ENCODE data around the gene FGF14.

Gene FGF14

DNA sequence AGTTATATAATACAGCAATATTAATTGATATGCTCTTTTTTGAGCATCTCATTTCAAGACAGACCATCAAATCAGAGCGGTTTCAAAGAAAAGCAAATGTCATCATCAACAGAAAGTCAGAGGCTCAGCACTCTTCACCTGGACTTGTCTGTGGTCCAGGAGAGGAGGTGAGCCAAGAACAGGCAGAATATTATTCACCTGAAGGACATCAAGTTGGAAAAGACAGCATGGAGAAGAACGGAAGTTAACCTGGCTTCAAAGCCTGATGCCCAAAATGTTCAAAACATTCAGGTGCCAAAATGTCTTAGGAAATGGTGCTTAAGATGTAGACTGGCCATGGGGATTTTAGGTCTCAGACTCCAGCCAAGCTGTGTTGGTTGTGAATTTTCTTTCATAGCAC lies 40.7 kb downstream of the FGF14 start:
- no peak for DNase-seq

DNA sequence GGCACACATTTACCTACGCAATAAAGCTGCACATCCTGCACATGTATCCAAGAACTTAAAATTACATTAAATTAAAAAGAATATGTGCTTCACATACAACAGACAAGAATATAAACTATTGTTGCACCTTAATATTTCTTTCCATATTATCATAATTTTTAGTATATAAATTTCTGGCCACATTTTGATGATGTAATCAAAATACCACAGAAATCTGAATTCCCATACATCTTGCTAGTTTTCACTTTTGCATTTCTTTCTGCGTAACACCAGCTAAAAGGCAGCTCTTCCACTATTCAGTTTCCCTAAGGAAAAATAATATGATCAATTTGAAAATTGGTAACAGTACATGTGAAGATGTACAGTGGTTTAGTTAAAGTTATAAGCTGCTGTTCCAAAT lies 42.6 kb downstream of the FGF14 start:
- no peak for DNase-seq

DNA sequence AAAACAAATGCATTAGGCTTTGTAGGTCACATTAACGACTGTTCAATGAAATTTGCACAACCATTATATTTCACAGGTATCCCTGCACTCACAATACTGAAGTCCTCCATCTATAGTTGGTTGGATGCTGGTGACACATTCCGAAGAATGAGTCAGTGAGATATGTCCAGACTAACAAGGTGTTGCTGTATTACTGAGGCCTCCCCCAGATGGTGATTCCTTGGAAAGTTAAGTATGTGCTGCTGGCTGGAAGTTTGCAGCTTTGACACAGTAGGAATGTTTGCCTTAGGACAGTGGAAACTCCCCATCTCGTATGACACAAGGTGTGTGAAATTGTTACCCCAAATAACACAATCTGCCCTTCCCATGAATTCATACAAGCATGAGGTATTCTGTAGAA lies 46.6 kb downstream of the FGF14 start:
- DNase-seq = no peak

DNA sequence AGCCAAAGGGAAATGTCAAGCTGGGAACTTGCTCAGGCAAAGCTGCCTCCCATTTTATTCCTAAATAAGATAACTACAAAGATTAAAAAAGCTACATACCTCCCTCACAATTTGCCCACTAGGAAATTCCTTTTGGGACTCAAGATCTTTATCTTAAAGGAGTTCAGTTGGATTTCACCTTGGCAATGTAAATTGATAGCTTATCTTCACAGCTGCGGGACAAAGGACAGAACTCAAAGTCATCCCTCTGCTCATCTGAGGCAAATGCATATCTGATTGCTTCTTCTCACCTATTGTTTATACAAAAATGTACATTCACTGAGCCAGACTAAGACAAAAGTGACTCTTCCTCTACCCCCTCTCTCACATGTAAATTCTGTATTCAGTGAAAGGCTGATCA lies 47.8 kb downstream of the FGF14 start:
- DNase-seq = no peak

DNA sequence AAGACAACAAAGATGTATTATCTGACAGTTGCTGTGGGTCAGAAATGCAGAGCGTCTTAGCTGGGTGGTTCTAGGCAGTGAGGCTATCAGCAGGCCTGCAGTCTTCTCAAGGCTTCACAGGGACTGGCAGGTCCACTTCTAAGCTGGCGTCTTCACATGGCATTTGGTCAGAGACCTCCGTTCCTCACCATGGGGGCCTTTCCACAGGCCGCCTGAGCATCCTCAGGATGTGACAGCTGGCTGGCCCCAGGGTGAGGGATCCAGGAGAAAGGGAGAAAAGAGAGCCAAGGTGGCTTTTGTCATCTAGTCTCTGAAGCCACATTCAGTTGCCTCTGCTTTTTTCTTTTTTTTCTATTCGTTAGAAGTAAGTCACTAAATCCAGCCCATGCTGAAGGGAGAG lies 50.3 kb downstream of the FGF14 start:
- DNase-seq = no peak

DNA sequence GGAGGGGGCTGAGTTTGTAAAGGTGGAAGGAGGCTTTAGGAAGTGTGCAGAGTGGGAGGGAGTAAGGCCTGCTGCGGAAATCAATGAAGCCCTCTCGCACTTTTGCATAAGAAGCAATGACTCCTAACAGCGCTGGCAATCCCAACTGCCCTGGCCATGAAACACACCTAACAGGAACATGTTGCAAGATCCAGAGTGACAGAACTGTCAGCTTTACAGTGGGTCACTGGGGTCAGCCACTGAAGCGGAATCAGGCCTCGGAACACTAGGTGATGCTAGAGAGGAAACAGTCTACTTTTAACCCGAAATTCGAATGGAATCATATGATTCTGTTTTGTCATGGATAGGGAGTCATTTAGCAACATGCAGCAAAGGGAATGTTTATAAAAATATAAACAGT lies 54.4 kb downstream of the FGF14 start:
- no peak for DNase-seq

DNA sequence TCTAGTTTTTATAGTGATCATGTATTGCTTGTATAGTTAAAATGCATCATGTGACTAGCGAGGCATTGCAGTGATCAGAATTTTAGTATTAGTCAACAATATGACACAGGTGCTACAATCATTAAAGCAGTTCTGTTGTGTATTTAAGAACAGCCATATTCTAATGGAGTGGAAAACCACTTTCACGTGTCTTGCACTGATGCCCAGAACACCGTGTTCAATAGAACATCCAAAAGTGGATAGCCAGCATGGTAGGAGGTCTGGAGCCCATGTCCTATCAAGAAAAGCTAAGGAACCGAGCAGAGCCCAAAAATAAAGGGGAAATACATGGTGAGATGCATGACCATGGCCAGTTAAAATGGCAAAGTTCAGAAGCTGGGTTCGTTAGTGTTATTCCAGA lies 55.1 kb downstream of the FGF14 start:
- DNase-seq = no peak

DNA sequence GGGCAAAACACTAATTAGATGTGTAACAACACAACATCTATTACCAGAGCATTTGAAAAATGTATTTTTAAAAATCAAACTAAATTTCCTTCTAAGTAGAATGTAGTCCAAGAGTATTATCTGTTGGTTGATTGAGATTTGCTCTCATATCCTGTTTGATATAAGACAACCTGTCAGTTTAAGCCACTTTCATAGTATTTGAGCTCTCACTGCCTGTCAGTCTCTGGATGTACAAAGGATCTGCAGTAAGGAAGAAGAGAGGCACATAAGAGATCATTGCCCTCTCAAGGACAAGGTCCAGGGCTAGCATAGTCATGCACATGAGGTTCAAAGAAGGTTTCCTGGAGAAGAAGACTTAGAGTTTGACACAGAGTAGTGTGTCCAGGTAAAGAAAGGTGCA lies 57.4 kb downstream of the FGF14 start:
- no peak for DNase-seq

DNA sequence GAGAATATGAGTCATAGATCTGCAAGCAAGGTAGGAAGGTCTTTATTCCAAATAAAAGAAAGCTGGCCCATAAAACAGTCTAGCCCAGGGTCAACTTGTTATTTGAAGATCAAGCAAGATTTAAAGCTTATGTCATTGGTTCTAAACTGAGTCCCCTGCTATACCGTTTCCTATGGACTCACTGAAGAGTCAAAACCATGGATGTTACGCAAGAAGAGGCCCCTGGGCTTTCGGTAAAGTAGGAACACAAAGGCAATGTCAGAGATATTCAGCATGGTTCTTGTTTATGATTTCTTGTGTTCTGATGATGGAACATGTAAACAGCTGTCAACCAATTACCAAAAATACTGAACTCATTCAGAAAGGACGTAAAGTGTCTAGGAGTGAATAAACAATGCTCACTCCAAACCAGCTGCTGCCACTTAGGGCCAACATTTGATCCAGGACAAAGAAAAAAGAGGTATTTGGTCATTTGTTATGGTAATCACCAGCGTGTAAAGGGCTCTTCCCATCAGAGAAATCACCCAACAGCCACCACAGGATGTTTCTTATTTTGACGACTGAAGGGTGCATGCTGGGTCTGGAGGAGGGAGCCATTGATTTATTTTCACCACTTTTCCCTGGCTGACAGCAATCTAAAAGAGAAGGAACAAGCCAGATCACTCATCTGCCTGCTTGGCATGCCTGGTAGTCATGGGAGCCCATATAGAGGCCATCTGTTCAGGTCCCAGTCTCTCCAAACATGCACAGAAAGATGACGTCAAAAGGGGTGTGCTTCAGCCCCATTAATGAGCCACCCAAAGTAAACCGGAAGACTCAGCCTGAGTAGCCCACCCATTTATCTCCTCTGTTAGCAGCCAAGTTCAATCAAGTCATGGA lies 68.3 kb downstream of the FGF14 start:
- DNase-seq = no peak

DNA sequence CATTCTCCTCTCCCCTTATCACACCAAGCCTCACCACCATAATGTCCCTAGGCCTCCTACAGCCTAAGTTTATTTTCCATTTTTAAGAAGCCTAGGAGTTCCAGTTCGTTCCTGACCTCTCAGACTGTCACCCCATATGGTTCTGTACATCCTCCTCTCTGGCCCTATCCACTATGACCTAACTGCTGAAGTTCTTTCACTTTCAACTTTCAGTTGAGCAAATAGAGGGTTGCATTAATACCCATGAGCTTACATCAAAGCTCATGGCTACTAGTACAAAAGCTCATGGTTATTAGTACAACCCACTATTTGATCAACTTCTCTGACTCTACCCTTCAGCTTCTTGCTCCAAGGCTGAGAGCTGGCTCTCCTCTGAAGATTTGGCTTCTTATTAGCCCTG lies 72.9 kb downstream of the FGF14 start:
- no peak for DNase-seq

DNA sequence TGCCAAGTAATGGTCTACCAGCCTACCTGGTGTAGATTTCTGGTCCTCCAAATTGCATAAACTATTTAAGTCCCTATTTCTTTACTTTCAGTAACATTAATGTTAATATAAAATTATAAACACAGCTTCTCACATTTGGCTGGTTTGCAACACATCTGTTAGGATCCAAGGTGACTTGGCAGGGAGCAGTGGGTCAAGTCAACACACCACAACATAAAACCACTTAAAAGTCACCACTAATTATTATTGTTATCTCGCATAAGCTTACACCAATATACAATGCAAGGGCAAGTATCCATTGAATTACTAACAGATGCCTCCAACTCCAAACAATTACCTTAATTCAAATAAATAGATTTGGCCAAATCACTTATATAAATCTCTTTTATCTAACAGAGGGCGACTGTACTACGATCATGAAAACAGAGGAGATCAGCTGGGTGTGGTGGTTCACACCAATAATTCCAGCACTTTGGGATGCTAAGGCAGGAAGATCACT lies 74.7 kb downstream of the FGF14 start:
- no peak for DNase-seq

DNA sequence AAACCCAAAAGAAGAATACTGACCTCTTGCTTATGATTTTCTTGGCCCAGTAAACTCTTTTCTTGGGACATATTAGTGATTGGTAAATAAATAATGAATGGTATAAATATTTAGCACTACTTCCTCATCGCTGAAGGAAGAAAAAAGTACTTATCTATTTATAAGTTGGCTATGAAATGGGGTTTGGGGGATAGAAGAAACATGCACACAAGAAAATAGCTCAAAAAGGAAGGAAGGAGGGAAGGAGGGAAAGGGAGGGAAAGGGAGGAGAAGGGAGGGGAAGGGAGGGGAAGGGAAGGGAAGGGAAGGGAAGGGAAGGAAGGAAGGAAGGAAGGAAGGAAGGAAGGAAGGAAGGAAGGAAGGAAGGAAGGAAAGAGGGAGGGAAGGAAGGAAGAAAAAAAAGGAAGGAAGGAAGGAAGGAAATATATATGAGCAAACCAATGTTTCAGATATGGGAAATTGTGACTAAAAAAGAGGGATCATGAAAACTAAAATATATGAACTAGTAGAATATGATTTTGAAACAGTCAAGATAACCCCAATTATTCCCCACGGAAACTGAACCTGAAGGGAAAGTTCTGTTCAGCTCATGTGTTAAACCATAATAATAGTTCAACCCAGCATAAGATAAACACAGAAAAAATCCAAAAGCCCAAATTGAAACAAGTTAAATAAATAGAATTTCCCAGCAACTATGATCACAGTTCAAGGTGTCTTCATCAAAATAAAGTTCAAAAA lies 75.3 kb downstream of the FGF14 start:
- DNase-seq = no peak

DNA sequence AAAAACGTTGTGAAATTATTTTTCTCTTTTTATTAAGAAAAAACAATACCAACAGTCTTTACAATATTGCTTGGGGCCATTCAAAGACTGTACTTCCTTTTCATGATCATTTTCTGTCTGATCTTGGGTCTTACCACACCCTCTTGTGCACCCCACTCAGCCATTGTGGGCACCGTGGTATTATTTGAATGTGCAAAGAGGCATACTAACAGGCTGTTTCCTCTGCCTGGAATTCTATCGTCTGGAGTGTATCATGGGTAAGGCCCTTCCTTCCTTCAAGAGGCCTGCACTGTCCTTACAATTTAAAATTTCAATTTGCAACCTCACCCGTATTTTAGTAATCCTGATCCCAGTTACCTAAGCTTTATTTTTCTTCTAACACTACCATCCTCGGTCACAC lies 76.5 kb downstream of the FGF14 start:
- no peak for DNase-seq

DNA sequence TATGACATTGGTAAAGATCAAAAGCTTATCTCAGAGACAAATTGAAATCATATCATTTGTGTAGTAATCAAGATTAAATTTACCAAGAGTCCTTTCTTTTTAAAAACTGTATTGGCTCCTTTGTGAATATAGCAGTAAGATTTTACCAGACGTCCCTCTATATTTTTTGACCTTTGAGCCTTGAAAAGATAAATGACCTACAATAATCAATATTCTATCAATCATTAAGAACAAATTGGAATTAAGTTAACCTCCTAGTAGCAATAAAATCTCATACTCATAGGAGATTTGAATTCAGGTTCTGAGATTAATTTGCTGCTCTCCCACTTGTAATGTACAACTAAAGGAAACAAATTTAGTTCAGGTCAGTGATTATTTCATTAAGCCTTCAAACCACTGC lies 78.3 kb downstream of the FGF14 start:
- no peak for DNase-seq

DNA sequence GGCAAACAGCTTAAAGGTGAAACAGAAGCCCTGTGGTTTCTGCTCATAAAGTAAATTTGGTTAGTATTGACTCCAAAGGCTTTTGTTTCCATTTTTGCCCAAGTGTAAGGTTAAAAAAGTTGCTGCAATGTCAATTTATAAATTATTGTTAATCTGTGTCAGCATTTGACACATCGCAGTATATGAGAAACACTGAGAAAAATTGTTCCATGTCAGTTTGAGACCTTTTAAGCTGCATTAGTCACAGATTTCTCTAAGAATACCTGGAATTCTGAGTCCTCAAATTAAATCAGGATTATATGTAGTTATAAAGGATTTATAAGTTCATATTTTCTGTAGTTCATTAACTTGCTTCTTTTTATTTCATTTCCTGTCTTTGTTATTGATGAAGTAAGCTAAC lies 78.8 kb downstream of the FGF14 start:
- DNase-seq = no peak

DNA sequence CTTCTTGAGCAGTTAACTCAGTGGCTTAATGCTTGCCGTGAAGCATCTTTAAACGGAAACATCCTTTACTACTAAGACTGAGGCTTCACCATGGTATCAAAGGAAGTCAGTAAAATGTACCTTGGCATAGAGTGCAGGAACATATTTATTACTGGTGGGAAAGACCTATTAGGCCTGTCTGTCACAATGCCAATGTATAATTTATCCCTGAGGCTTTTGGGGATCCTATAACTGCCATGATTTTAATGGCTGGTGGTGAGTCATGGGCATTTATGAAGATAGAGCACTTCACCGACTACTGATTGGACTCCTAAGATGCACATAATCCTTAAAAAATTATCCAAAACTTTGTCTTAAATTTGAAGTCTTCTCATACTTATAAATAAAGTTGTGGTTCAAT lies 79.6 kb downstream of the FGF14 start:
- DNase-seq = no peak

DNA sequence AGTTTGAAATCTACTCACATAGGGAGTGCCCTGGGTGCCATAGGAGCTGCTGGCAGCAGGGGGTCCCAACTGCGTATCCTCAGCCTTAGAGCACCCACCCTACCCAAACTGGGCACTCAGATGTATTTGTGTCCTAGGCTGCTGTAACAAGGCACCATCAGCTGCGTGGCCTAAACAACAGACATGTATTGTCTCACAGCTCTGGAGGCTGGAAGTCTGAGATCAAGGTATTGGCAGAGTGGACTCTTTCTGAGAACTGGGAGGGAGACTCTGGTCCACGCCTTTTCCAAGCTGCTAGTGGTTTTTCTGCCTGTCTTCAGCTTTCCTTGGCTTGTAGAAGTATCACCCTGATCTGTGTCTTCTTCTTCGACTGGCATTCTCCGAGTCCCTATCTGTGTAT lies 83.6 kb downstream of the FGF14 start:
- DNase-seq = no peak

DNA sequence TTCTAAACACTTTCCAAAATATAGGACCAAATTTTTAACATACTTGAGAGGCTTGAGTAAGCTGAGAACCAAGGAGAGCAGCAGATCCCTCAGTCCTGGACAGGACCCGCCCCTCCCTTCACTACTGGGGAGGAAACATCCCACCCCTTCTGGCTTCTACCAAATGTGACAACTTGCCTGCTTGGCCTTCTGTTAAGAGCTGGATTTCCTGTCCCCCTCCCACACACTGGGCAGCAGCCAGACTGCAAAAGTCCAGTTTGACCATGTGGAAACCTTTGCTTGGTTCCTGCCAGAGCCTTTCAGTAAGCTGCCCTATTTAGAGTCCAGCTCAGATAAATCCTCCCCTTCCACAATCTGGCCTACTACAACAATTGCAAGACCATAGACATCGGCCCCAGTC lies 84.3 kb downstream of the FGF14 start:
- DNase-seq = no peak

DNA sequence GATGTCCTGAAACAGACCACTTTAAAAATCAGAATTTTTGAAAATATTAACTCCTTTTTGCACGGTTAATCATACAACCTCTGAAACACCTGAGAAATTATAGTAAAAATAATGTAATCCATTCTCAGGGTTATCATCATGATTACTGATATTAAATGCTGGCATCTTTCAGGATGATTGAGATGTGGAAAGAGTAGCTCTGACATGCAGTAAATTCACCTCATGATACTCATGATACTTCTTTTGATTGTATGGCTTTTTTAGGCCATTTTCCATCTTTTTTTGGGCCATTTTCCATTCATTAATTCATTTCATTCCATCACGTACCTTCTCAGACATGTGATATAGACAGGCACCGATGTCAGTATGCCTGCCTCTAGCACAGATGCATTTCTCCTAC lies 85.1 kb downstream of the FGF14 start:
- no peak for DNase-seq

DNA sequence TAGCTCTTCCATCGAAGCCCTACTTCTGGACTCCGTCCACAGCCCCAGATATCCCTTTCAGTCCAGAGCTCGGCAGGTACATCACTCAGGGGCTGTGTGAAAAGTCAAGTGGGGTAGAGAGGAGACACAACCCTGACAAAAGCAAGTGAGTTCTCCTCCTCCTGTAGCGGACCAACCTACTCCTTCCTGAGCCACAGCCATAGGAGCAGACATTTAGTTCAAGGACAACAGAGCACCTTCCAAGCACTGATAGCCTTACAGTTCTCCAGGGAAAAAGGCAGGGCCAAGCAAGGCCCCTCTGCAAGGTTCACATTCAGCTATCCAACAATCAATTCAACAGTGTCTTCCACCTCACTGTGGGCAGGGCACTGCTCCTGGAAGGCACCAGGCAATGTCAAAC lies 89.0 kb downstream of the FGF14 start:
- no peak for DNase-seq

DNA sequence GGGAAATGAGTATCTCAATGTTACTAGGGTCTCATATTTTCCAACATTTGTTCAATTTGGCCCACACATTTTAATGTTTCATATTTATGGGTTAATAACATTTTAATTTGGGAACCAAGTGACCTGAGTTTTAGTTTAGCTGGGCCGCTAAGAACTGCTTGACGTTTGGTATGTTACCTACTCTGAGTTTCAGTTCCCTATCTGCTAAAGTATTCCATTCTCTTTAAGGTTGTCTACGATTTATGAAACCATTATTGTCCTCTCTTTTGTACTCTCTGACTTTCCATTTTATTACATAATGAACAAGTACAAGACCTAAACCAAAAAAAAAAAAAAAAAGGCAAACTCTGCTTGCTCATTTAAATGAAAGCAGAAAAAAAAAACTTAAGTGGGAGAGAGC lies 89.9 kb downstream of the FGF14 start:
- DNase-seq = no peak

DNA sequence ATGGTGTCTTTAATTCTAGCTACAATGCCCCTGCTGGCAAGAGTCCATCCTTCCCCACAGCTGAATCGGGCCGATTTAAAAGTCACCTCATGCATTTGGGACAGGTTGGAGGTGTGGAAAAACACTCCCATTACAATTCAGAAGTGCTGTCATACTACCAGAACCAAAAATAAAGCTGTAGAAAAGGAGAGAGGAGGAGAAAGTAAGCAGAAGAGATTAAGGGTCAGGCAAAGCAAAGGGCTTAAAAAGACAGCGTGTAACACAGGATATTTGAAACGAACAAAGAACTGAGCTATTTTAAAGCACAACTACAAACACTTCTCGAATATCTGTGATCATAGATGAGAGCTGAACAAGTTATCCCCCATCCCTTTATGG lies 90.4 kb downstream of the FGF14 start:
- no peak for DNase-seq

DNA sequence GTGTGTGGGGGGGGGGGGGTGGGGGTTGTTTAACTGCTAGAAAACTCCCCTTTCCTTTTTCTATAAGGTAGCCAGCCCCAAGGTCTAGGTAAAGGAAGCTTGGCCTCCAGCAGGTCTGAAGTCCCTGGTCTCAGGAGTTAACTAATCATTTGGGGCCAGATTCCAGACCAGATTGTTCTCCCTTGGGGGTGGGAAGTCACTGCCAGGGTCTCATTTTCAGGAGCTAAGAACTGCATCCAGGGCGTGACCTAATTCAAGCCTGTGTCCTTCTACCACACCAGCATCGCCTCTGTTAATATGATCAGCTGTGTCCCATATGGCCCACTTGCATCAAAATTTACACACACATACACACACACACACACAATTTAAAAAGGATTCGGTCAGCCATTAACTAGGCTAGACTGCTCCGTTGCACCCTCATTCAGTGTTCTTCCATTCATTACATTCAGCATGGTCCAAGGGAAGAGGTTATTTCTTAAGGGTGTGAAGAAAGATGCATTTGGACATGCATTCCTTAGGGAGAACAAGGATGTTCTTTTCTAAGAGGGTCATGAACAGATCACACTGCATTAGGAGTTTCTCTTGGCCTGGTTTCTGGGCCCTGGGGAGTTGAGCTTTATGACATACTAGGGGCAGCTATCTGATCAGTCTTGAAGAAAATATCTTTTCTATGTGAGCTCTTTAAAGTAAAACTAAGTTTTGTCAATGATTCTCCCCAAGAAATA lies 91.0 kb downstream of the FGF14 start:
- no peak for DNase-seq

DNA sequence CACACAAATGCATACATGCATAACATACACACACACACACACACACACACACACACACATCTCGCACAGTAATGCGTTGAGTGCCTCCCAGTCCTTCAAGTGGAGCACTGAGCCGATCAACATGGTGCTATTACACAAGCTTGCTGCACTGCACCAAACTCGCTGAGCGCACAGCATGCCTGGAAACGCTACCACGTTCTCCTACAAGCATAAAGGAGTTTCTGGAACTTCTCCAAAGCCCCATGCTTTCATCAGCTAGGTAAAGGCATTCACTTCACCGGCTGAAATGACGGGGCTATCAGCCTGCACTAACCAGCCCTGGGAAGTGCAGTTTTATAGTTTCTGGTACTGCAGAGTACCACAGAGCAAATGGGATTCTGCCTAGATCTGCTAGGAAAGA lies 92.7 kb downstream of the FGF14 start:
- DNase-seq = no peak
